ENCODE measurements around the gene NAA50.

NAA50 gene

DNA sequence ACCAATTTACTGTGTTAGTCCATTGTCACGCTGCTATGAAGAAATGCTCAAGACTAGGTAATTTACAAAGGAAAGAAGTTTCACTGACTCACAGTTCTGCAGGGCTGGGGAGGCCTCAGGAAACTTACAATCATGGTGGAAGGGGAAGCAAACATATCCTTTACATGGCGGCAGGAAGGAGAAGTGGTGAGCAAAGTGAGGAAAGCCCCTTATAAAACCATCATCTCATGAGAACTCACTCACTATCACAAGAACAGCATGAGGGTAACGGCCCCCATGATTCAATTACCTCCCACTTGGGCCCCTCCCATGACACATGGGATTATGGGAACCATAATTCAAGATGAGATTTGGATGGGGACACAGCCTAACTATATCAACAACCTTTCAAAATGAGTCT lies 69.8 kb downstream of the NAA50 start:
- no peaks in the 10 kb centered on the region for H3K36me3 ChIP-seq (replicated peaks; ENCODE audit: insufficient read depth, low read length)
- H3K4me1 ChIP-seq (ENCODE audit: low read length) = no peaks in the 10 kb centered on the region
- no peak overlapping the region for H3K4me3 ChIP-seq (ENCODE audit: low read length)
- no peaks in the 10 kb centered on the region for H3K9me3 ChIP-seq (replicated peaks; ENCODE audit: insufficient read depth, low read length)
- TF ChIP-seq EZH2 (optimal IDR thresholded peaks at IDR 0.05; ENCODE audit: low read depth, low read length) = no peak
- TF ChIP-seq CTCF (IDR thresholded peaks at IDR 0.05; ENCODE audit: low read length) = no peak
- TF ChIP-seq EZH2phosphoT487 (IDR thresholded peaks at IDR 0.05; ENCODE audit: low read length) = no peak
- H4K20me1 ChIP-seq (ENCODE audit: insufficient read depth, low read length) = no peaks in the 10 kb centered on the region
- H3K27ac ChIP-seq (ENCODE audit: low read length) = no peak overlapping the region
- H2AFZ ChIP-seq (ENCODE audit: low read length) = no peak overlapping the region
- no peaks in the 10 kb centered on the region for H3F3A ChIP-seq (ENCODE audit: insufficient read depth, low read length)
- DNase-seq = no peak
- H3K27me3 ChIP-seq (replicated peaks; ENCODE audit: insufficient read depth, low read length) = no peaks in the 10 kb centered on the region
- no peak overlapping the region for H3K4me2 ChIP-seq (ENCODE audit: low read depth, low read length)
- no peaks in the 10 kb centered on the region for H3K9me2 ChIP-seq (replicated peaks; ENCODE audit: insufficient read depth, low read length)
- no peaks in the 10 kb centered on the region for H3K79me2 ChIP-seq (ENCODE audit: low read length)
- H3K9ac ChIP-seq (ENCODE audit: low read length) = no peak overlapping the region

- Histone ChIP-seq H3K4me1 (ENCODE audit: low read length) (no peaks in the 10 kb centered on the region), H2AFZ (ENCODE audit: low read length) (no peak overlapping the region), H3K36me3 (replicated peaks; ENCODE audit: insufficient read depth, low read length) (no peaks in the 10 kb centered on the region), H4K20me1 (ENCODE audit: insufficient read depth, low read length) (no peaks in the 10 kb centered on the region), H3K9me3 (replicated peaks; ENCODE audit: insufficient read depth, low read length) (no peaks in the 10 kb centered on the region), H3K9me2 (replicated peaks; ENCODE audit: insufficient read depth, low read length) (no peaks in the 10 kb centered on the region), H3K27me3 (replicated peaks; ENCODE audit: insufficient read depth, low read length) (no peaks in the 10 kb centered on the region), H3K9ac (ENCODE audit: low read length) (no peak overlapping the region), H3K27ac (ENCODE audit: low read length) (no peak overlapping the region), H3K4me2 (ENCODE audit: low read depth, low read length) (no peak overlapping the region), H3K79me2 (ENCODE audit: low read length) (no peaks in the 10 kb centered on the region), H3F3A (ENCODE audit: insufficient read depth, low read length) (no peaks in the 10 kb centered on the region), H3K4me3 (ENCODE audit: low read length) (no peak overlapping the region)
- no peak for TF ChIP-seq EZH2 (optimal IDR thresholded peaks at IDR 0.05; ENCODE audit: low read depth, low read length)
- DNase-seq = no peak
Measured at GRCh38 chr3:113673593-113673992, 72.5 kb downstream of the NAA50 start.

GRCh38 chr3:113668015-113668414 lies 78.0 kb downstream of the NAA50 start:
- Histone ChIP-seq H3K9me3 (replicated peaks; ENCODE audit: insufficient read depth, low read length) (no peaks in the 10 kb centered on the region), H3K4me1 (ENCODE audit: low read length) (no peaks in the 10 kb centered on the region), H3K9me2 (replicated peaks; ENCODE audit: insufficient read depth, low read length) (no peaks in the 10 kb centered on the region), H3K4me2 (ENCODE audit: low read depth, low read length) (no peak overlapping the region), H3K9ac (ENCODE audit: low read length) (no peak overlapping the region), H3K79me2 (ENCODE audit: low read length) (no peaks in the 10 kb centered on the region), H4K20me1 (ENCODE audit: insufficient read depth, low read length) (no peaks in the 10 kb centered on the region), H3K27me3 (replicated peaks; ENCODE audit: insufficient read depth, low read length) (no peaks in the 10 kb centered on the region), H2AFZ (ENCODE audit: low read length) (no peak overlapping the region), H3K27ac (ENCODE audit: low read length) (no peak overlapping the region), H3K4me3 (ENCODE audit: low read length) (no peak overlapping the region), H3K36me3 (replicated peaks; ENCODE audit: insufficient read depth, low read length) (no peaks in the 10 kb centered on the region), H3F3A (ENCODE audit: insufficient read depth, low read length) (no peaks in the 10 kb centered on the region)
- TF ChIP-seq CTCF (IDR thresholded peaks at IDR 0.05; ENCODE audit: low read length) = no peak
- TF ChIP-seq EZH2phosphoT487 (IDR thresholded peaks at IDR 0.05; ENCODE audit: low read length) = no peak
- TF ChIP-seq EZH2 (optimal IDR thresholded peaks at IDR 0.05; ENCODE audit: low read depth, low read length) = no peak
- no peak for DNase-seq

Measured in MM.1S (cell line).